Measurements from ENCODE around the gene MFSD8.
"Not testable (repeated sequence)": the region's sequence is repeated elsewhere in the genome, so short reads cannot be mapped to it uniquely, and the experiment has no call there.

MFSD8 gene, protein sequence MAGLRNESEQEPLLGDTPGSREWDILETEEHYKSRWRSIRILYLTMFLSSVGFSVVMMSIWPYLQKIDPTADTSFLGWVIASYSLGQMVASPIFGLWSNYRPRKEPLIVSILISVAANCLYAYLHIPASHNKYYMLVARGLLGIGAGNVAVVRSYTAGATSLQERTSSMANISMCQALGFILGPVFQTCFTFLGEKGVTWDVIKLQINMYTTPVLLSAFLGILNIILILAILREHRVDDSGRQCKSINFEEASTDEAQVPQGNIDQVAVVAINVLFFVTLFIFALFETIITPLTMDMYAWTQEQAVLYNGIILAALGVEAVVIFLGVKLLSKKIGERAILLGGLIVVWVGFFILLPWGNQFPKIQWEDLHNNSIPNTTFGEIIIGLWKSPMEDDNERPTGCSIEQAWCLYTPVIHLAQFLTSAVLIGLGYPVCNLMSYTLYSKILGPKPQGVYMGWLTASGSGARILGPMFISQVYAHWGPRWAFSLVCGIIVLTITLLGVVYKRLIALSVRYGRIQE

GRCh38 chr4:127965062-127965802 lies at the start of gene MFSD8, which contains the start of gene ABHD18:
Gene MFSD8 (minus strand): TSS chr4:127965173. CDS start chr4:127965133, 40 bp downstream.
Gene ABHD18 (plus strand): TSS chr4:127965406. CDS start chr4:127982956, 17,550 bp downstream.
- DNase-seq, result peak; percentile 93

DNA sequence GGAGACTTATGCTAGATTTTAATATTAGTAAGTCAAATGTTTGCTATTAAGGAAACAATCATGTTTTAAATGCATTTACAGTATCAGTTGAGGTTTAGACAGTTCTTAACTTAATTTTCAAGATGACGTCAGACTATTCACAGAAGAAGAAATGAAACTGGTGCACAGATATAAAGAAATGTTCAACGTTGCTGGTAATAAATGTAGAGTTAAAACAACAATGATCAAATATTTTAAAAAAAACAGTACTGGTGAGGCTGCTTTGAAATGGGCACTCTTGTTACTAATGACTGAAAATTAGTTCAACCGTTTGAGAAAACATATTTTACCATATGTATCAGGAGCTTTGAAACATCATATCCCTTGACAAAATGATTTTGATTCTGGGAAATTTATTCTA lies 44.5 kb upstream of the MFSD8 start:
- DNase-seq, result no peak

- no peak for DNase-seq
These were observed 41.6 kb upstream of the MFSD8 start for GRCh38 chr4:128006592-128006991.

DNA sequence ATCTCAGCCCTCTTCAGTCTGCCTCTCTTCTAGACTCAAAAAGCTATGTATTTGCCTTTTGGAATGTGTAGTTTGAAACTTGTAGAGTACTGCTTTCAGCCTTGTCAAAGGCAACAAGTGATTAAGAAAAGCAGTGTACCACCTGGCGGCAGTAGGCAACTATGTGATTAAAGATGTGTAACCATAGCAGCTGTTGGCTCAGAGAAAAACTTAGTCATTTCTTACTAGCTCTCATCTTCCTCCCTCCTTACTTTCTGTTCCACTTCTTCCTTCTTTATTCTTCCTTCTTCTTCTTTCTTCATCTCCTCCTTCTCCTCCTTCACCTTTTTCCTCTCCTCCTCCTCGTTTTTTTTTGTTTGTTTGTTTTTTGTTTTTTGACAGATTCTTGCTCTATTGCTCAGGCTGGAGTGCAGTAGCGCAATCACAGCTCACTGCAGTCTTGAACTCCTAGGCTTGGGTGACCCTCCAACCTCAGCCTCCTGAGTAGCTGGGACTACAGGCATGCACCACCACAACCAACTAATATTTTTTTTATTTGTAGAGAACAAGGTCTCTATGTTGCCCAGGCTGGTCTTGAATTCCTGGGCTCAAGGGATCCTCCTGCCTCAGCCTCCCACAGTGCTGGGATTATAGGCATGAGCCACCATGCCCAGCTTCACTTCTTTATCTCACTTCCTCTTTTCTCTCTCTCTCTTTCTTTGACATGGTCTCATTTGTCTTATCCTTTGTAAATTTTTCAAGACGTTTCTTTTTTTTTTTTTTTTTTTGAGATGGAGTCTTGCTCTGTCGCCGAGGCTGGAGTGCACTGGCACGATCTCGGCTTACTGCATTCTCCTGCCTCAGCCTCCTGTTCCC lies 32.8 kb upstream of the MFSD8 start:
- no peak for DNase-seq

- DNase-seq, result not testable (repeated sequence)
These were observed 31.5 kb upstream of the MFSD8 start for GRCh38 chr4:127996521-127996920.

- DNase-seq, result no peak
These were observed 30.8 kb upstream of the MFSD8 start for GRCh38 chr4:127995776-127996175.

GRCh38 chr4:127993151-127993550 lies 28.2 kb upstream of the MFSD8 start:
- DNase-seq, result no peak

DNA sequence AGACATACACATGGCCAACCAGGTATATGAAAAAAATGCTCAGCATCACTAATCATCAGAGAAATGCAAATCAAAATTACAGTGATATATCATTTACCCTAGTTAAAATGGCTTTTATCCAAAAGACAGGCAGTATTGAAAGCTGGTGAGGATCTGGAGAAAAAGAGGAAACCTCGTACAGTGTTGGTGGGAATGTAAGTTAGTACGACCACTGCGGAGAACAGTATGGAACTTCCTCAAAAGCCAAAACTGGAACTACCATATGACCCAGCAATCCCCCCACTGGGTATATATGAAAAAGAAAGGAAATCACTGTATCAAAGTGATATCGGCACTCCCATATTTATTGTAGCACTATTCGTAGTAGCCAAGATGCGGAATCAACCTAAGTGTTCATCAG lies 23.7 kb upstream of the MFSD8 start:
- no peak for DNase-seq

- no peak for DNase-seq
These were observed 21.0 kb upstream of the MFSD8 start for GRCh38 chr4:127985989-127986388.

- no peak for DNase-seq
These were observed 17.5 kb upstream of the MFSD8 start for GRCh38 chr4:127982445-127982844.

DNA sequence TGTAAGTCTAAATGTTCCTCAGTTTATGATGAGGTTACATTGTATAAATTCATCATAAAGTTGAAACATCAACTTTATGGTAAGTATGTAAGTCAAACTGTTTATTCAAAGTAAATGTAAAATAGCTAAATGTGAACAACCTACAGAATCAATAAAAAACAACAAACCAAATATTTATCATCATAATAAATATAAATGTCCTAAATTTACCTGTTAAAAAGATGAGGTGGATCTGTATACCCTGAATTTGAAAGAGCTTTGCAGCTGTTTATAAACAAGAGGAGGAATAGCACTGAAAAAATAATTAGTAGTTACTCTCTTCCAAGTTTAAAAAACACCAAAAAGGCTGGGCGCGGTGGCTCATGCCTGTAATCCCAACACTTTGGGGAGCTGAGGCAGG lies 14.0 kb upstream of the MFSD8 start:
- no peak for DNase-seq

DNA sequence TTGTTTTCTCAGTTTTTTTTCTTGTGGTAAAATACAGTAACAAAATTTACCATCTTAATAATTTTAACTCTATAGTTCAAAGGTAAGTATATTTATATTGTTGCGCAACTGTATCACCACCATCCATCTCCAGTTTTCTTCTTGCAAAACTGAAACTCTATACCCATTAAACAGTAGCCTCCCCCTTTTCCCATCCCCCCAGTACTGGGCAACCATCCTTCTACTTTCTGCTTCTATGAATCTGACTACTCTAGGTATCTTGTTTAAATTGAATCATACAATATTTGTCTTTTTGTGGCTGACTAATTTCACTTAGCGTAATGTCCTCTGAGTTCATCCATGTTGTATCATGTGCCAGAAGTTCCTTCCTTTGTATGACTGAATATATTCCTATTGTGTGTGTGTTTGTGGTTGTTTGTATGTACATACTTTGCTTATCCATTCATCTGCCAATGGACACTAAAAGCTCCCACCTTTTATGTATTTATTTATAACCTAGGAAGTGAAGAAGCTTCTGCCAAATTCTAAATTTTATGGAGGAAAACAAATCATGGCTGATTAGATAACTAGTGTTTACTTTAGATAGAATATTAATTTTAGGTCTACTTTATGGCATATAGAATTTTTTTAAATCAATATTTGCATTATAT lies 10.3 kb upstream of the MFSD8 start:
- no peak for DNase-seq

GRCh38 chr4:127970925-127971324 lies 6.0 kb upstream of the MFSD8 start:
- DNase-seq, result not testable (repeated sequence)

GRCh38 chr4:127968586-127968985 lies 3.6 kb upstream of the MFSD8 start:
- DNase-seq, result no peak

DNA sequence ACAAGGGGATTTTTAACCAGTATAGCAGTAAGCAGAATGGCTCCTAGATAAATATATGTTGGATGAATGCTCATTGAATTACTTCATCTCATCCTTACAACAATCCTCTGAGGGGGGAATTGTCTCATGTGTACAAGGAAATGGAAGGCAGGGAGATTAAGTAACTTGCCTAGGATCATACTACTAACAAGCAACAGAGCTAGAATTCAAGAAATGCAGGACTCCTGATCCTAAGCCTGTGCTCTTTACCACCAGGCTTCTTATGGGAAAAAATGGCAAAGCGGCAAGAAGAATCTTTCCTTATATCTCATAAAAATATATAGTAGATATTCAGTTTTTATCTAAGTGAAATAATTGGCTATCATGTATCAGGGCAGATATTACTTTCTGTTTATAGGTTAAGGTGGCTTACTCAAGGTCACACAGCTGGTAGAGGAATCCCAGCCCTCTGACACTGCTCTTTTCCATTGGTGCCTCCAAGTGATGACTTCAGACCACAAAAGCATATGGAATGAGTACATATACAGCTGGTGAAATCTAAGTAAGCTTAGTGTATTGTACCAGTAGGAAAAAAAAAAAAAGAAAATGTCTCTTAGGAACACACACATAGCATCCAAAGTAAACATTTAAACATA lies 2.3 kb upstream of the MFSD8 start:
- DNase-seq, result no peak

DNA sequence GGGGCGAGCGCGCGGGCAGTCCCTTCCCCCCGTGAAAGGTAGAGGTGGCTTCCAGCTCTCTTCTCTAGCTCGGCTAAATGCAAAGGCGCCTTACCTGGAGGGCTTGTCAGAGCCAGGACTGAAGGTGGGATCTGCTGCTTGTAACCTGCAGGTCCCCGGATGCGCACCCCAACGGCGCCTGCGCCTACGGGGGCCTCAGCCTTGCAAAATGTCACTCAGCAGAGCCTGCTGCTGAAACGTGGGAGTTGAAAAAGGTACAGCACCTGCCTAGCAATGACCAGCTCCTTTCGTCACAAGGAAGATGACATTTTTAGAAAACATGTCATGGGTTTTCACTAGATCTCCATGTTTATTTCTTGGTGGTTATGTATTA lies 816 bp upstream of the MFSD8 start:
- DNase-seq, result peak; percentile 6

- not testable (repeated sequence) for DNase-seq
These were observed 429 bp downstream of the MFSD8 start for GRCh38 chr4:127964426-127965061.

DNA sequence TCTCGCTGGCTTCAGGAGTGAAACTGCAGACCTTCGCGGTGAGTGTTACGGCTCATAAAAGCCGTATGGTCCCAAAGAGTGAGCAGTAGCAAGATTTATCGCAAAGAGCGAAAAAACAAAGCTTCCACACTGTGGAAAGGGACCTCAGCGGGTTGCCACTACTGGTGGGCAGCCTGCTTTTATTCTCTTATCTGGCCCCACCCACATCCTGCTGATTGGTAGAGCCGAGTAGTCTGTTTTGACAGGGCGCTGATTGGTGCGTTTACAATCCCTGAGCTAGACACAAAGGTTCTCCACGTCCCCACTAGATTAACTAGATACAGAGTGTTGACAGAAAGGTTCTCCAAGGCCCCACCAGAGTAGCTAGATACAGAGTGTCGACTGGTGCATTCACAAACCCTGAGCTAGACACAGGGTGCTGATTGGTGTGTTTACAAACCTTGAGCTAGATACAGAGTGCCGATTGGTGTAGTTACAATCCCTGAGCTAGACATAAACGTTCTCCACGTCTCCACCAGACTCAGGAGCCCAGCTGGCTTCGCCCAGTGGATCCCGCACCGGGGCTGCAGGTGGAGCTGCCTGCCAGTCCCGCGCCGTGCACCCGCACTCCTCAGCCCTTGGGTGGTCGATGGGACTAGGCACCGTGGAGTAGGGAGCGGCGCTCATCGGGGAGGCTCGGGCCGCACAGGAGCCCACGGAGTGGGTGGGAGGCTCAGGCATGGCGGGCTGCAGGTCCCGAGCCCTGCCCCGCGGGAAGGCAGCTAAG lies 1.2 kb downstream of the MFSD8 start:
- DNase-seq, result not testable (repeated sequence)

GRCh38 chr4:127959794-127960193 lies 5.2 kb downstream of the MFSD8 start:
- DNase-seq, result no peak

- DNase-seq, result no peak
These were observed 7.9 kb downstream of the MFSD8 start for GRCh38 chr4:127957105-127957504.

GRCh38 chr4:127936974-127937373 lies 28.0 kb downstream of the MFSD8 start:
- DNase-seq, result no peak

Data from NCI-H1694 treated with DMSO at 0.1 percent for 48 hours (cell line).